SK-N-SH (cell line): ENCODE results near the gene PALM3. TPM values are rescaled to one million over a fixed set of nuclear protein-coding genes. Genes with fewer than 3 reads are reported as not detected.

Experiments
- CTCF ChIA-PET: fragments of 300-600, 350-600 bp; formaldehyde crosslinking; extraction: SDS; loops from one replicate; lab custom pipeline; 2021; lab: Yijun Ruan, JAX
- POLR2A ChIA-PET: fragments of 350-600 bp; sonication (Branson Sonifier 250); formaldehyde crosslinking; extraction: SDS; loops from one replicate; lab custom pipeline; 2020; ENCODE audit warnings: antibody characterized with exemption, inconsistent platforms; lab: Yijun Ruan, JAX
- DNase-seq: peaks from one replicate; pipeline ENCODE4 v3.0.0; 2012
- H2AFZ ChIP-seq: fragments of 200-600 bp; sonication (generic); 2 replicates; pipeline ENCODE4 v1.8.1; 2016; ENCODE audit warnings: antibody characterized with exemption, mild to moderate bottlenecking, low read depth
- H3F3A ChIP-seq: fragments of 200-600 bp; sonication (generic); replicated peaks from 2 replicates; pipeline ENCODE3; 2016; ENCODE audit warnings: antibody characterized with exemption, mild to moderate bottlenecking; ENCODE audit not compliant: insufficient read depth
- H3K27ac ChIP-seq, 2 experiments: fragments of 200-500 bp in 1 of 2; fragments of 200-600 bp in 1 of 2; sonication (Bioruptor generic) in 1 of 2; sonication (generic), shearing (Covaris generic) in 1 of 2; 2 replicates each; pipeline versions ENCODE4 v1.5.1 to v1.6.1; 2014 to 2016; ENCODE audit warnings: low read depth in 2 of 2, inconsistent platforms in 1 of 2, low read length in 1 of 2, mild to moderate bottlenecking in 1 of 2, mixed read lengths in 1 of 2
- H3K27me3 ChIP-seq: fragments of 200-600 bp; sonication (generic), shearing (Covaris generic); 2 replicates; pipeline ENCODE4 v1.6.1; 2016; ENCODE audit warnings: mixed run types; ENCODE audit not compliant: insufficient read depth
- H3K36me3 ChIP-seq, 2 experiments: fragments of 200-500 bp in 1 of 2; fragments of 200-600 bp in 1 of 2; sonication (Bioruptor generic) in 1 of 2; sonication (generic) in 1 of 2; replicated peaks in 1 of 2; 2 replicates each; pipeline versions ENCODE3 to v1.5.1; 2014 to 2016; ENCODE audit warnings: low read length in 1 of 2, mild to moderate bottlenecking in 1 of 2; ENCODE audit not compliant: insufficient read depth in 2 of 2, control insufficient read depth in 1 of 2
- H3K4me1 ChIP-seq, 2 experiments: fragments of 200-500 bp in 1 of 2; fragments of 200-600 bp in 1 of 2; sonication (Bioruptor generic) in 1 of 2; sonication (generic), shearing (Covaris generic) in 1 of 2; 2 replicates each; pipeline versions ENCODE4 v1.5.1 to v1.6.1; 2014 to 2016; ENCODE audit warnings: low read depth in 1 of 2, low read length in 1 of 2, mixed run types in 1 of 2; ENCODE audit not compliant: insufficient read depth in 2 of 2, control insufficient read depth in 1 of 2
- H3K4me2 ChIP-seq: fragments of 200-600 bp; sonication (generic), shearing (Covaris generic); 2 replicates; pipeline ENCODE4 v1.6.1; 2017; ENCODE audit warnings: mixed run types
- H3K4me3 ChIP-seq, 2 experiments: fragments of 200-500 bp in 1 of 2; fragments of 200-600 bp in 1 of 2; sonication (Bioruptor generic) in 1 of 2; sonication (generic), shearing (Covaris generic) in 1 of 2; 2 replicates each; pipeline versions ENCODE4 v1.5.1 to v1.8.1; 2014 to 2016; ENCODE audit warnings: low read depth in 2 of 2, inconsistent platforms in 1 of 2, low read length in 1 of 2, mild to moderate bottlenecking in 1 of 2, mixed read lengths in 1 of 2, moderate library complexity in 1 of 2
- H3K79me2 ChIP-seq: fragments of 200-600 bp; sonication (generic); 2 replicates; pipeline ENCODE4 v1.8.1; 2017; ENCODE audit warnings: mild to moderate bottlenecking; ENCODE audit not compliant: insufficient read depth
- H3K9ac ChIP-seq: fragments of 200-600 bp; sonication (generic); 2 replicates; pipeline ENCODE4 v1.6.1; 2017; ENCODE audit warnings: mixed run types
- H3K9me2 ChIP-seq: fragments of 200-600 bp; sonication (generic); 2 replicates; pipeline ENCODE4 v1.6.1; 2017; ENCODE audit warnings: mixed run types
- H3K9me3 ChIP-seq: fragments of 200-600 bp; sonication (generic); 2 replicates; pipeline ENCODE4 v1.6.1; 2017; ENCODE audit warnings: mixed run types, mild to moderate bottlenecking, moderate library complexity
- H4K20me1 ChIP-seq: fragments of 200-600 bp; sonication (generic); 2 replicates; pipeline ENCODE4 v1.6.1; 2017; ENCODE audit warnings: mild to moderate bottlenecking, mixed run types; ENCODE audit not compliant: insufficient read depth
- ELF1 ChIP-seq: IDR thresholded peaks from 2 replicates; pipeline ENCODE4 v1.4.0; 2012
- FOSL2 ChIP-seq: IDR thresholded peaks from 2 replicates; pipeline ENCODE4 v1.4.0; 2012; ENCODE audit warnings: low read depth, mild to moderate bottlenecking, moderate library complexity, borderline replicate concordance
- FOXJ3 ChIP-seq: sonication (generic); formaldehyde crosslinking; IDR thresholded peaks from 2 replicates; pipeline ENCODE4 v1.5.1; 2020; ENCODE audit warnings: mild to moderate bottlenecking, missing genetic modification reagents
- GATA2 ChIP-seq: sonication (generic); formaldehyde crosslinking; IDR thresholded peaks from 2 replicates; pipeline ENCODE4 v1.5.0; 2020; ENCODE audit warnings: mild to moderate bottlenecking, missing genetic modification reagents
- NRF1 ChIP-seq: IDR thresholded peaks from 2 replicates; pipeline ENCODE4 v1.6.1; 2012; ENCODE audit warnings: low read depth, mild to moderate bottlenecking, low read length
- POLR2AphosphoS5 ChIP-seq: IDR thresholded peaks from 2 replicates; pipeline ENCODE4 v1.6.1; 2012; ENCODE audit warnings: low read depth, low read length
- RAD21 ChIP-seq: IDR thresholded peaks from 2 replicates; pipeline ENCODE4 v1.6.1; 2012; ENCODE audit warnings: mild to moderate bottlenecking, low read length
- RCOR1 ChIP-seq: fragments of 150-350 bp; IDR thresholded peaks from 2 replicates; pipeline ENCODE4 v1.6.1; 2017; ENCODE audit warnings: antibody characterized with exemption, low read length
- RFX5 ChIP-seq: IDR thresholded peaks from 2 replicates; pipeline ENCODE4 v1.6.1; 2012; ENCODE audit warnings: mild to moderate bottlenecking, improper control_type of control experiment, low read length
- RXRA ChIP-seq: IDR thresholded peaks from 2 replicates; pipeline ENCODE4 v1.4.0; 2012; ENCODE audit warnings: low read depth, mild to moderate bottlenecking, borderline replicate concordance
- TAF1 ChIP-seq: IDR thresholded peaks from 2 replicates; pipeline ENCODE4 v1.6.1; 2012; ENCODE audit warnings: low read depth, mild to moderate bottlenecking, low read length, moderate library complexity, borderline replicate concordance
- TEAD4 ChIP-seq: IDR thresholded peaks from 2 replicates; pipeline ENCODE4 v1.4.0; 2012; ENCODE audit warnings: mild to moderate bottlenecking, borderline replicate concordance; ENCODE audit not compliant: insufficient read depth
- WGBS: methylation state at CpG from one replicate; pipeline ENCODE4 v1.1.6; 2017; ENCODE audit warnings: low lambda C conversion rate; 5-methylcytosine and 5-hydroxymethylcytosine counted together
- polyA plus RNA-seq, 3 experiments: library from polyadenylated mRNA; depleted of rRNA; stranded (reverse); fragments of >200 nt; gene quantifications; 2 replicates each; pipeline ENCODE4 v1.2.3, GENCODE V29; 2012
- TF ChIP-seq, protein P1 (sequence below): IDR thresholded peaks from 2 replicates; pipeline ENCODE4 v1.4.0; 2012; ENCODE audit warnings: low read depth, borderline replicate concordance
- TF ChIP-seq, protein P2 (sequence below): IDR thresholded peaks from 2 replicates; pipeline ENCODE4 v1.6.1; 2012; ENCODE audit warnings: mild to moderate bottlenecking, low read depth, low read length, moderate library complexity
- TF ChIP-seq, protein P3 (sequence below): fragments of 150-350 bp; IDR thresholded peaks from 2 replicates; pipeline ENCODE4 v1.6.1; 2017; ENCODE audit warnings: antibody characterized with exemption, low read length, low read depth, borderline replicate concordance
- TF ChIP-seq, protein P4 (sequence below): fragments of 150-350 bp; IDR thresholded peaks from 2 replicates; pipeline ENCODE4 v1.6.1; 2016; ENCODE audit warnings: mild to moderate bottlenecking, low read depth, low read length
- TF ChIP-seq, protein P5 (sequence below): IDR thresholded peaks from 2 replicates; pipeline ENCODE4; 2012

PALM3 gene
- polyA plus RNA-seq, 1 of the 3 experiments (the other 2 are of a cell fraction) = 5.5 TPM

DNA sequence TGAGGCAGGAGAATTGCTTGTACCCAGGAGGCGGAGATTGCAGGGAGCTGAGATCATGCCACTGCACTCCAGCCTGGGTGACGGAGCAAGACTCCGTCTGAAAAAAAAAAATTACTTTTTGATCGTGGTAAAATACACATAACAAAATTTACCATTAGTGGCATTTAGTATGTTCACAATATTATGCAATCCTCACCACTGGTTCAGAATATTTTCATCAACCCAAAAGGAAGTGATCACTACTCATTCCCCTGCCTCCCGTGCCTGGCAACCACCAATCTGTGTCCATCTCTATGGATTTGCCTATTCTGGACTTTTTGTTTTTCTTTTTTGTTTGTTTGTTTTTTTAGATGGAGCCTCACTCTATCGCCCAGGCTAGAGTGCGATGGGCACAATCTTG is 1.2 kb upstream of the PALM3 start:
- Histone ChIP-seq H3F3A (no peaks in the 10 kb centered on the region), H3K79me2 (no peaks in the 10 kb centered on the region), H3K9me2 (no peaks in the 10 kb centered on the region), H3K9ac (no peak overlapping the region), H3K4me3 (no peak overlapping the region), H3K4me1 (peaks cover 6 to 8% of the 10 kb centered on the region in 2 experiments; a peak in 2 of 4 replicates), H3K27ac (no peak overlapping the region), H3K36me3 (no peaks in the 10 kb centered on the region), H3K4me2 (no peak overlapping the region), H2AFZ (no peak overlapping the region), H4K20me1 (no peaks in the 10 kb centered on the region), H3K9me3 (no peaks in the 10 kb centered on the region), H3K27me3 (no peaks in the 10 kb centered on the region)
- CTCF ChIA-PET = interaction anchor here (8.1 kb wide), 1 partner anchor 8 kb away, joined by 146 read pairs; the partner anchor contains the start of gene MISP3
- TF ChIP-seq RCOR1 = no peak
- no peak for DNase-seq
- WGBS = 47% methylated on average over 7 of the region's 7 CpGs
- POLR2A ChIA-PET = no interaction called here

DNA sequence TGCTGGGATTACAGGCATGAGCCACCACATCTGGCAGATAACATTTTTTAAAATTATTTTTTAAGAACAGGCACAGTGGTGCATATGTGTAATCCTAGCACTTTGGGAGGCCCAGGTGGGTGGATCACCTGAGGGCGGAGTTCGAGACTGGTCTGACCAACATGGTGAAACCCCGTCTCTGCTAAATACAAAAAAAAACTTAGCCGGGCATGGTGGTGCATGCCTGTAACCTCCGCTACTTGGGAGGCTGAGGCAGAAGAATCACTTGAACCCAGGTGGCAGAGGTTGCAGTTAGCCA is 631 bp upstream of the PALM3 start:
- Histone ChIP-seq H3K9me3 (no peaks in the 10 kb centered on the region), H3K4me3 (no peak overlapping the region), H2AFZ (no peak overlapping the region), H3K36me3 (no peaks in the 10 kb centered on the region), H4K20me1 (no peaks in the 10 kb centered on the region), H3K9ac (no peak overlapping the region), H3K4me1 (peaks cover 6 to 10% of the 10 kb centered on the region in 2 experiments; a peak in 2 of 4 replicates), H3K9me2 (no peaks in the 10 kb centered on the region), H3F3A (peaks cover 3% of the 10 kb centered on the region), H3K4me2 (no peak overlapping the region), H3K27me3 (no peaks in the 10 kb centered on the region), H3K27ac (no peak overlapping the region), H3K79me2 (no peaks in the 10 kb centered on the region)
- DNase-seq = no peak
- CTCF ChIA-PET = interaction anchor here (1.2 to 8.1 kb wide), 3 partner anchors 9 to 74 kb away, joined by 3 to 146 read pairs (median 22); partner anchors contain the start of genes ASF1B, IL27RA and MISP3
- POLR2A ChIA-PET = no interaction called here
- TF ChIP-seq, protein P1, sequence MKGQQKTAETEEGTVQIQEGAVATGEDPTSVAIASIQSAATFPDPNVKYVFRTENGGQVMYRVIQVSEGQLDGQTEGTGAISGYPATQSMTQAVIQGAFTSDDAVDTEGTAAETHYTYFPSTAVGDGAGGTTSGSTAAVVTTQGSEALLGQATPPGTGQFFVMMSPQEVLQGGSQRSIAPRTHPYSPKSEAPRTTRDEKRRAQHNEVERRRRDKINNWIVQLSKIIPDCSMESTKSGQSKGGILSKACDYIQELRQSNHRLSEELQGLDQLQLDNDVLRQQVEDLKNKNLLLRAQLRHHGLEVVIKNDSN = no peak
- TF ChIP-seq RXRA (no peak), TEAD4 (no peak), ELF1 (no peak), TAF1 (no peak), FOSL2 (no peak), NRF1 (no peak), RFX5 (no peak), FOXJ3 (CRISPR knock-in tag) (no peak), POLR2AphosphoS5 (no peak), GATA2 (no peak), RAD21 (no peak)
- TF ChIP-seq, protein P2, sequence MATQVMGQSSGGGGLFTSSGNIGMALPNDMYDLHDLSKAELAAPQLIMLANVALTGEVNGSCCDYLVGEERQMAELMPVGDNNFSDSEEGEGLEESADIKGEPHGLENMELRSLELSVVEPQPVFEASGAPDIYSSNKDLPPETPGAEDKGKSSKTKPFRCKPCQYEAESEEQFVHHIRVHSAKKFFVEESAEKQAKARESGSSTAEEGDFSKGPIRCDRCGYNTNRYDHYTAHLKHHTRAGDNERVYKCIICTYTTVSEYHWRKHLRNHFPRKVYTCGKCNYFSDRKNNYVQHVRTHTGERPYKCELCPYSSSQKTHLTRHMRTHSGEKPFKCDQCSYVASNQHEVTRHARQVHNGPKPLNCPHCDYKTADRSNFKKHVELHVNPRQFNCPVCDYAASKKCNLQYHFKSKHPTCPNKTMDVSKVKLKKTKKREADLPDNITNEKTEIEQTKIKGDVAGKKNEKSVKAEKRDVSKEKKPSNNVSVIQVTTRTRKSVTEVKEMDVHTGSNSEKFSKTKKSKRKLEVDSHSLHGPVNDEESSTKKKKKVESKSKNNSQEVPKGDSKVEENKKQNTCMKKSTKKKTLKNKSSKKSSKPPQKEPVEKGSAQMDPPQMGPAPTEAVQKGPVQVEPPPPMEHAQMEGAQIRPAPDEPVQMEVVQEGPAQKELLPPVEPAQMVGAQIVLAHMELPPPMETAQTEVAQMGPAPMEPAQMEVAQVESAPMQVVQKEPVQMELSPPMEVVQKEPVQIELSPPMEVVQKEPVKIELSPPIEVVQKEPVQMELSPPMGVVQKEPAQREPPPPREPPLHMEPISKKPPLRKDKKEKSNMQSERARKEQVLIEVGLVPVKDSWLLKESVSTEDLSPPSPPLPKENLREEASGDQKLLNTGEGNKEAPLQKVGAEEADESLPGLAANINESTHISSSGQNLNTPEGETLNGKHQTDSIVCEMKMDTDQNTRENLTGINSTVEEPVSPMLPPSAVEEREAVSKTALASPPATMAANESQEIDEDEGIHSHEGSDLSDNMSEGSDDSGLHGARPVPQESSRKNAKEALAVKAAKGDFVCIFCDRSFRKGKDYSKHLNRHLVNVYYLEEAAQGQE = no peak
- TF ChIP-seq, protein P3, sequence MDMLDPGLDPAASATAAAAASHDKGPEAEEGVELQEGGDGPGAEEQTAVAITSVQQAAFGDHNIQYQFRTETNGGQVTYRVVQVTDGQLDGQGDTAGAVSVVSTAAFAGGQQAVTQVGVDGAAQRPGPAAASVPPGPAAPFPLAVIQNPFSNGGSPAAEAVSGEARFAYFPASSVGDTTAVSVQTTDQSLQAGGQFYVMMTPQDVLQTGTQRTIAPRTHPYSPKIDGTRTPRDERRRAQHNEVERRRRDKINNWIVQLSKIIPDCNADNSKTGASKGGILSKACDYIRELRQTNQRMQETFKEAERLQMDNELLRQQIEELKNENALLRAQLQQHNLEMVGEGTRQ = no peak
- TF ChIP-seq, protein P4, sequence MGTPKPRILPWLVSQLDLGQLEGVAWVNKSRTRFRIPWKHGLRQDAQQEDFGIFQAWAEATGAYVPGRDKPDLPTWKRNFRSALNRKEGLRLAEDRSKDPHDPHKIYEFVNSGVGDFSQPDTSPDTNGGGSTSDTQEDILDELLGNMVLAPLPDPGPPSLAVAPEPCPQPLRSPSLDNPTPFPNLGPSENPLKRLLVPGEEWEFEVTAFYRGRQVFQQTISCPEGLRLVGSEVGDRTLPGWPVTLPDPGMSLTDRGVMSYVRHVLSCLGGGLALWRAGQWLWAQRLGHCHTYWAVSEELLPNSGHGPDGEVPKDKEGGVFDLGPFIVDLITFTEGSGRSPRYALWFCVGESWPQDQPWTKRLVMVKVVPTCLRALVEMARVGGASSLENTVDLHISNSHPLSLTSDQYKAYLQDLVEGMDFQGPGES = no peak
- TF ChIP-seq, protein P5, sequence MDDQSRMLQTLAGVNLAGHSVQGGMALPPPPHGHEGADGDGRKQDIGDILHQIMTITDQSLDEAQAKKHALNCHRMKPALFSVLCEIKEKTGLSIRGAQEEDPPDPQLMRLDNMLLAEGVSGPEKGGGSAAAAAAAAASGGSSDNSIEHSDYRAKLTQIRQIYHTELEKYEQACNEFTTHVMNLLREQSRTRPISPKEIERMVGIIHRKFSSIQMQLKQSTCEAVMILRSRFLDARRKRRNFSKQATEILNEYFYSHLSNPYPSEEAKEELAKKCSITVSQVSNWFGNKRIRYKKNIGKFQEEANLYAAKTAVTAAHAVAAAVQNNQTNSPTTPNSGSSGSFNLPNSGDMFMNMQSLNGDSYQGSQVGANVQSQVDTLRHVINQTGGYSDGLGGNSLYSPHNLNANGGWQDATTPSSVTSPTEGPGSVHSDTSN = no peak
- 66% methylated on average over 5 of the region's 5 CpGs for WGBS
